ENCODE results near the gene UBASH3A. TPM values are rescaled to one million over a fixed set of nuclear protein-coding genes. Genes with fewer than 3 reads are reported as not detected.

The UBASH3A gene
- total RNA-seq, 1 experiment from 2014 or later, result not detected

GRCh38 chr21:42440187-42440792 is 36.6 kb downstream of the UBASH3A start:
- H3K9me3 Mint-ChIP-seq (ENCODE audit: unreplicated experiment), result no peaks in the 10 kb centered on the region
- no peak for DNase-seq
- peaks cover 5% of the 10 kb centered on the region for H3K27me3 Mint-ChIP-seq (ENCODE audit: insufficient read depth, unreplicated experiment)
- H3K27ac Mint-ChIP-seq (ENCODE audit: unreplicated experiment), result no peak overlapping the region
- no peak for TF ChIP-seq CTCF (IDR thresholded peaks at IDR 0.05; ENCODE audit: insufficient read depth in 1 of 2, low read depth in 1 of 2, low read length in 1 of 2, severe bottlenecking in 1 of 2, unreplicated experiment in 1 of 2)
- ChIA-PET POLR2A (no interaction called here), CTCF (no interaction called here)
- no peaks in the 10 kb centered on the region for H3K36me3 Mint-ChIP-seq (ENCODE audit: insufficient read depth, unreplicated experiment)
- no peak overlapping the region for H3K4me3 Mint-ChIP-seq (ENCODE audit: unreplicated experiment)
- H3K4me3 ChIP-seq (ENCODE audit: low read depth, low read length), result no peak overlapping the region
- intact Hi-C loops (cut with micrococcal nuclease; ENCODE audit: unreplicated experiment), result no loop called here
- H3K9me3 ChIP-seq, result no peaks in the 10 kb centered on the region
- no peaks in the 10 kb centered on the region for H3K4me1 ChIP-seq
- BruUV-seq (replicated peaks), result no TSS peak
- no peaks in the 10 kb centered on the region for H3K36me3 ChIP-seq (ENCODE audit: control insufficient read depth, insufficient read depth, low read length)
- no peaks in the 10 kb centered on the region for H3K4me1 Mint-ChIP-seq (ENCODE audit: low read depth, unreplicated experiment)
- no peaks in the 10 kb centered on the region for H3K27me3 ChIP-seq (replicated peaks; ENCODE audit: control insufficient read depth, insufficient read depth, low read length)

- H3K36me3 ChIP-seq (ENCODE audit: control insufficient read depth, insufficient read depth, low read length), result no peaks in the 10 kb centered on the region
- H3K4me3 Mint-ChIP-seq (ENCODE audit: unreplicated experiment), result no peak overlapping the region
- no peaks in the 10 kb centered on the region; the same call in 1 of the 2 replicates for H3K27me3 ChIP-seq (replicated peaks; ENCODE audit: control insufficient read depth, insufficient read depth, low read length)
- TF ChIP-seq CTCF (IDR thresholded peaks at IDR 0.05; ENCODE audit: insufficient read depth in 1 of 2, low read depth in 1 of 2, low read length in 1 of 2, severe bottlenecking in 1 of 2, unreplicated experiment in 1 of 2), result no peak
- BruUV-seq (replicated peaks), result no TSS peak
- no peaks in the 10 kb centered on the region for H3K9me3 Mint-ChIP-seq (ENCODE audit: unreplicated experiment)
- no peaks in the 10 kb centered on the region for H3K36me3 Mint-ChIP-seq (ENCODE audit: insufficient read depth, unreplicated experiment)
- POLR2A ChIA-PET, result no interaction called here
- intact Hi-C loops (cut with micrococcal nuclease; ENCODE audit: unreplicated experiment), result no loop called here
- H3K27me3 Mint-ChIP-seq (ENCODE audit: insufficient read depth, unreplicated experiment), result no peaks in the 10 kb centered on the region
- no peaks in the 10 kb centered on the region for H3K4me1 ChIP-seq
- H3K27ac Mint-ChIP-seq (ENCODE audit: unreplicated experiment), result no peak overlapping the region
- no peaks in the 10 kb centered on the region for H3K9me3 ChIP-seq
- CTCF ChIA-PET, result no interaction called here
- H3K4me3 ChIP-seq (ENCODE audit: low read depth, low read length), result no peak overlapping the region
- DNase-seq, result no peak
- H3K4me1 Mint-ChIP-seq (ENCODE audit: low read depth, unreplicated experiment), result no peaks in the 10 kb centered on the region
Measured at GRCh38 chr21:42441963-42442362, 38.3 kb downstream of the UBASH3A start.

- H3K27me3 Mint-ChIP-seq (ENCODE audit: insufficient read depth, unreplicated experiment), result no peaks in the 10 kb centered on the region
- H3K4me3 ChIP-seq (ENCODE audit: low read depth, low read length), result no peak overlapping the region
- TF ChIP-seq CTCF (IDR thresholded peaks at IDR 0.05; ENCODE audit: insufficient read depth in 1 of 2, low read depth in 1 of 2, low read length in 1 of 2, severe bottlenecking in 1 of 2, unreplicated experiment in 1 of 2), result no peak
- DNase-seq, result no peak
- no peak overlapping the region for H3K27ac Mint-ChIP-seq (ENCODE audit: unreplicated experiment)
- H3K36me3 Mint-ChIP-seq (ENCODE audit: insufficient read depth, unreplicated experiment), result no peaks in the 10 kb centered on the region
- H3K9me3 Mint-ChIP-seq (ENCODE audit: unreplicated experiment), result no peaks in the 10 kb centered on the region
- ChIA-PET POLR2A (no interaction called here), CTCF (no interaction called here)
- H3K27me3 ChIP-seq (replicated peaks; ENCODE audit: control insufficient read depth, insufficient read depth, low read length), result no peaks in the 10 kb centered on the region; the same call in 1 of the 2 replicates
- no peaks in the 10 kb centered on the region for H3K4me1 Mint-ChIP-seq (ENCODE audit: low read depth, unreplicated experiment)
- no TSS peak for BruUV-seq (replicated peaks)
- no peaks in the 10 kb centered on the region for H3K36me3 ChIP-seq (ENCODE audit: control insufficient read depth, insufficient read depth, low read length)
- H3K4me3 Mint-ChIP-seq (ENCODE audit: unreplicated experiment), result no peak overlapping the region
- intact Hi-C loops (cut with micrococcal nuclease; ENCODE audit: unreplicated experiment), result no loop called here
- no peaks in the 10 kb centered on the region for H3K4me1 ChIP-seq
- H3K9me3 ChIP-seq, result no peaks in the 10 kb centered on the region
Measured at GRCh38 chr21:42443181-42443785, 39.6 kb downstream of the UBASH3A start.

Data from Caco-2 (cell line).